Gastroesophageal sphincter (tissue), 4 donors: ENCODE measurements around the gene RAB3B. TPM values are rescaled to one million over a fixed set of nuclear protein-coding genes. Genes with fewer than 3 reads are reported as not detected.

Experiments
- ATAC-seq: fragments of 150-250 bp; one replicate; pipeline ENCODE4 v1.9.1; 2016; ENCODE audit warnings: mild to moderate bottlenecking, moderate library complexity
- H3K27ac ChIP-seq, 4 donors: fragments of 200-600 bp; sonication (generic) in 3 of 4; 1 replicate in 3 of 4; 2 replicates in 1 of 4; pipeline ENCODE4 v1.5.1; 2016 to 2019
- H3K27me3 ChIP-seq: fragments of 200-600 bp; sonication (generic); one replicate; pipeline ENCODE4 v1.5.1; 2019
- H3K36me3 ChIP-seq, 2 donors: fragments of 200-600 bp; sonication (generic); one replicate each; pipeline ENCODE4 v1.5.1; 2019; ENCODE audit warnings: control low read depth in 1 of 2
- H3K4me1 ChIP-seq, 3 donors: fragments of 200-600 bp; sonication (generic); 1 replicate in 2 of 3; 2 replicates in 1 of 3; pipeline ENCODE4 v1.5.1; 2016 to 2019; ENCODE audit warnings: control low read depth in 2 of 3
- H3K4me3 ChIP-seq, 2 donors: fragments of 200-600 bp; sonication (generic); one replicate each; pipeline ENCODE4 v1.5.1; 2019; ENCODE audit warnings: mild to moderate bottlenecking in 1 of 2, moderate library complexity in 1 of 2
- H3K9me3 ChIP-seq, 3 donors: fragments of 200-600 bp; sonication (generic); one replicate each; pipeline ENCODE4 v1.5.1; 2017 to 2019; ENCODE audit warnings: control low read depth in 2 of 3
- EP300 ChIP-seq: sonication (generic); formaldehyde crosslinking; IDR thresholded peaks from one replicate; pipeline ENCODE4 v1.6.1; 2017; ENCODE audit warnings: antibody characterized with exemption, mild to moderate bottlenecking
- POLR2A ChIP-seq, 2 donors: fragments of 450-650 bp; IDR thresholded peaks; one replicate each; pipeline ENCODE4 v1.6.1; 2017; ENCODE audit warnings: antibody characterized with exemption in 2 of 2, mild to moderate bottlenecking in 2 of 2, moderate library complexity in 1 of 2
- POLR2AphosphoS5 ChIP-seq: sonication (generic); formaldehyde crosslinking; IDR thresholded peaks from one replicate; pipeline ENCODE4 v1.6.1; 2017; ENCODE audit warnings: antibody characterized with exemption
- WGBS, 2 donors: methylation state at CpG; one replicate each; pipeline ENCODE4 v1.1.5; 2018; ENCODE audit warnings: low coverage in 1 of 2; 5-methylcytosine and 5-hydroxymethylcytosine counted together
- total RNA-seq, 4 donors: library from RNA; depleted of rRNA; stranded (reverse); fragments of >200 nt; gene quantifications; one replicate each; pipeline ENCODE4 v1.1.0, GENCODE V29; 2016
- TF ChIP-seq, protein P1 (sequence below), 4 experiments: fragments of 200-600 bp in 2 of 4; fragments of 450-650 bp in 2 of 4; sonication (generic) in 1 of 4; IDR thresholded peaks; one replicate each; pipeline ENCODE4 v1.5.1; 2017 to 2019; ENCODE audit warnings: antibody characterized with exemption in 4 of 4, mild to moderate bottlenecking in 2 of 4, moderate library complexity in 2 of 4

RAB3B gene
- total RNA-seq, 4 donors from 2014 or later = under 0.01 to 0.81 (median 0.34) TPM

DNA sequence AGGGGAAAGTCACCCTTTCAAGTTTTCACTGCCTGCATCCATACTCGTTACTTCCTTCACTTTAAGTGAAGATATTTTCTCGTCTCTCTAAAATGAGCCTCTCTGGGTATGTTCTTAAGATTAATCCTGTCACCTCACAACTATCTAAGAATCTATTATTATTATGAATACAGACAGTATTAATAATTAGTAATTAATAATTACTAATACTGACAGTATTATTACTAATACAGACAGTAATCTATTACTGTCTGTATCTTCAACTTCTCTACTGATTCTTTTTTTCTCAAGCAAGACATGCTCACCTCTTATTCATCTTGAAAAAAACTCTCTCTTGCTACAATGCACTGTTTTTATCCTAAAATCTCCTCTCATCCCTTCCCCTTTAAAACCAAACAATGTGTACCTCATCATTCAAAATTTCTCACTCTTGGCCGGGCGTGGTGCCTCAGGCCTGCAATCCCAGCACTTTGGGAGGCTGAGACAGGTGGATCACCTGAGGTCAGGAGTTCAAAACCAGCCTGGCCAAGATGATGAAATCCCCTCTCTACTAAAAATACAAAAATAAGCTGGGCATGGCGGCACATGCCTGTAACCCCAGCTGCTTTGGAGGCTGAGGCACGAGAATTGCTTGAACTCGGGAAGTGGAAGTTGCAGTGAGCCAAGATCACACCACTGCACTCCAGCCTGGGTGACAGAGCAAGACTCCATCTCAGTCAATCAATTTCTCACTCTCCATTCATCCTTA, 119.7 kb downstream of the RAB3B start:
- Histone ChIP-seq H3K4me3 (no peak overlapping the region), H3K36me3 (peaks cover 0 to 4% of the 10 kb centered on the region in 2 donors), H3K4me1 (peaks cover 0 to 42% (median 13%) of the 10 kb centered on the region in 3 donors), H3K9me3 (no peaks in the 10 kb centered on the region), H3K27me3 (no peaks in the 10 kb centered on the region), H3K27ac (no peak overlapping the region)
- no peak for ATAC-seq
- 88 to 91% methylated on average over 4 to 6 of the region's 7 CpGs for WGBS, 2 donors
- no peak for TF ChIP-seq POLR2A (IDR thresholded peaks at IDR 0.05)
- TF ChIP-seq, protein P1, sequence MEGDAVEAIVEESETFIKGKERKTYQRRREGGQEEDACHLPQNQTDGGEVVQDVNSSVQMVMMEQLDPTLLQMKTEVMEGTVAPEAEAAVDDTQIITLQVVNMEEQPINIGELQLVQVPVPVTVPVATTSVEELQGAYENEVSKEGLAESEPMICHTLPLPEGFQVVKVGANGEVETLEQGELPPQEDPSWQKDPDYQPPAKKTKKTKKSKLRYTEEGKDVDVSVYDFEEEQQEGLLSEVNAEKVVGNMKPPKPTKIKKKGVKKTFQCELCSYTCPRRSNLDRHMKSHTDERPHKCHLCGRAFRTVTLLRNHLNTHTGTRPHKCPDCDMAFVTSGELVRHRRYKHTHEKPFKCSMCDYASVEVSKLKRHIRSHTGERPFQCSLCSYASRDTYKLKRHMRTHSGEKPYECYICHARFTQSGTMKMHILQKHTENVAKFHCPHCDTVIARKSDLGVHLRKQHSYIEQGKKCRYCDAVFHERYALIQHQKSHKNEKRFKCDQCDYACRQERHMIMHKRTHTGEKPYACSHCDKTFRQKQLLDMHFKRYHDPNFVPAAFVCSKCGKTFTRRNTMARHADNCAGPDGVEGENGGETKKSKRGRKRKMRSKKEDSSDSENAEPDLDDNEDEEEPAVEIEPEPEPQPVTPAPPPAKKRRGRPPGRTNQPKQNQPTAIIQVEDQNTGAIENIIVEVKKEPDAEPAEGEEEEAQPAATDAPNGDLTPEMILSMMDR (IDR thresholded peaks at IDR 0.05) = no peak
- no peak for TF ChIP-seq POLR2AphosphoS5
- no peak for TF ChIP-seq EP300

DNA sequence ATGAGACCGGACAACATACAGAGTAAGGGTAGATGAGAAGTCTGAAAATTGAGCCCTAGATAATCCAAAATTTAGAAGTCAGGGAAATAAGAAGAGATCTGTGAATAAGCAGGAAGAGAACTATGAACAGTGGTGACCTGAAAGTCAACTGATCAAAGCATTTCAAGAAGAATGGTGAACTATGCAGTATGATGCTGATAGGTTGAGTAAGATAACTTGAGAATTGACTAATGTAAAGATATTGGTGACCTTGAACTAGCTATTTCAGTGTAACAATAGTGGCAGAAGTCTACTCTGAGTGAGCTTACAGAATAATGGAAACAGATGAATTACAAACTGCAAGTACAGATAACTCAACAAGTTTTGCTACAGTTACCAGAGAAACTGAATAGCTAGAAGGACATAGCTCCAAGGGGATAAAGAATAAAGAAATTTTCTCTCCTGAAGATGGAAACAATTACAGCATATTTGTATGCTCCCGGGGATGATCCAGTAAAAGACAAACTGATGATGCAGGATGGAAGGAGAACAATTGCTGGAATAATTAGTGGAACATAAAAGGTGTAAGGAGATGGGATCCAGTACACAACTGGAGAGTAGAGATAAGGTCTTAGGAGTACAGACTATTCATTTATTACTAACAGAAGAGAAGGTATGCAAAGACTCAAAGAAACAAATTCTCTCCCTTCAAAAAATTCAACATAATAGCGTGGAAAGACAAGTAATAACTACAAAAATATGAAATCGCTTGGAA, 122.8 kb downstream of the RAB3B start:
- Histone ChIP-seq H3K4me3 (no peak overlapping the region), H3K36me3 (no peaks in the 10 kb centered on the region), H3K9me3 (no peaks in the 10 kb centered on the region), H3K27ac (no peak overlapping the region), H3K27me3 (no peaks in the 10 kb centered on the region), H3K4me1 (peaks cover 0 to 23% (median 0%) of the 10 kb centered on the region in 3 donors)
- no peak for ATAC-seq
- WGBS, 2 donors = 93 to 94% methylated on average over 4 of the region's 4 CpGs
- TF ChIP-seq POLR2A (IDR thresholded peaks at IDR 0.05) (no peak), EP300 (no peak), POLR2AphosphoS5 (no peak)
- TF ChIP-seq, protein P1 (IDR thresholded peaks at IDR 0.05) = no peak

DNA sequence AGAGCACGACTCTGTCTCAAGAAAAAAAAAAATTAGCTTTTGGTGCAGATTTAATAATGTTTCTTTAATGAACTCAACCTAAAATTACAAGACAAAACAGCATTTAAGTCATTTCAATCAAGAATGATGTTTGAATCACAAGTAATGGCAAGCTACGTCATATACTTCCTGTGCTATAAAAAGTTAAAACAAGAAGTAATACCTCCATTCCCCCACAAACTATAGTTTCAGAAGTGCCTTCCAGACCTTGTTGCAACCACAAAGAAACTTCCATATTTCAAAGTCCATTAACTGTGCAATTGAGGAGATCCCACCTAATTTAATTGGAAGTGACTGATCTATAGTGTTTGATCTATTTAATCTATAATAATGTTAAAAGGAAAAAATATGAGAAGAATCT, 127.1 kb downstream of the RAB3B start:
- WGBS, 2 donors = 89 to 100% methylated on average over 1 to 2 of the region's 2 CpGs
- TF ChIP-seq POLR2AphosphoS5 (no peak), EP300 (no peak), POLR2A (IDR thresholded peaks at IDR 0.05) (no peak)
- TF ChIP-seq, protein P1 (IDR thresholded peaks at IDR 0.05) = no peak
- H3K27ac ChIP-seq = no peak overlapping the region
- no peaks in the 10 kb centered on the region for H3K9me3 ChIP-seq
- peaks cover 0 to 9% (median 0%) of the 10 kb centered on the region in 3 donors for H3K4me1 ChIP-seq
- no peak for ATAC-seq
- no peaks in the 10 kb centered on the region for H3K36me3 ChIP-seq
- no peaks in the 10 kb centered on the region for H3K27me3 ChIP-seq
- no peak overlapping the region for H3K4me3 ChIP-seq

DNA sequence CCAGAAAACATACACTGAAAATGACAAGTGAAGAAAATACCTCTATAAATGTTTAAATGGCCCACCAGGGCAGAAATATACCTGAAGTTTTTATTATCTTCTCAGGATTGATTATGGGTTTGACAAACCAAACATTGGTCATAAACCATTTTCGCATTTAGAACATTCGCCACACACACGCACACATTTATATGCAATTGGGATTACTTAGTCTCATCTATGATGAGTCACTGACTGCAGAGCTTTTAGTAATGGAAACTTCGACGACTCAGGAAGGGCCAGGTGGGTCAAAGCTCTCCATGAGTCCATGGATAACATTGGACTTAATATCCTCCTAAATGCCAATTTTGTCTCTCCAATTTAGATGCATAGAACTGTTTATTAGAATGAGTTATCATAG, 128.8 kb downstream of the RAB3B start:
- Histone ChIP-seq H3K4me3 (no peak overlapping the region), H3K4me1 (no peaks in the 10 kb centered on the region), H3K9me3 (no peaks in the 10 kb centered on the region), H3K27ac (no peak overlapping the region), H3K27me3 (no peaks in the 10 kb centered on the region), H3K36me3 (no peaks in the 10 kb centered on the region)
- whole genome bisulfite sequencing, 2 donors = 92% methylated on average over 5 of the region's 5 CpGs
- no peak for ATAC-seq
- TF ChIP-seq, protein P1 (IDR thresholded peaks at IDR 0.05) = no peak
- TF ChIP-seq EP300 = no peak
- TF ChIP-seq POLR2AphosphoS5 = no peak
- no peak for TF ChIP-seq POLR2A (IDR thresholded peaks at IDR 0.05)
